ENCODE measurements around the gene EPB41L1.
A peak's percentile ranks its signal among the peaks of the same experiment; 100 is the strongest.

The EPB41L1 gene

DNA sequence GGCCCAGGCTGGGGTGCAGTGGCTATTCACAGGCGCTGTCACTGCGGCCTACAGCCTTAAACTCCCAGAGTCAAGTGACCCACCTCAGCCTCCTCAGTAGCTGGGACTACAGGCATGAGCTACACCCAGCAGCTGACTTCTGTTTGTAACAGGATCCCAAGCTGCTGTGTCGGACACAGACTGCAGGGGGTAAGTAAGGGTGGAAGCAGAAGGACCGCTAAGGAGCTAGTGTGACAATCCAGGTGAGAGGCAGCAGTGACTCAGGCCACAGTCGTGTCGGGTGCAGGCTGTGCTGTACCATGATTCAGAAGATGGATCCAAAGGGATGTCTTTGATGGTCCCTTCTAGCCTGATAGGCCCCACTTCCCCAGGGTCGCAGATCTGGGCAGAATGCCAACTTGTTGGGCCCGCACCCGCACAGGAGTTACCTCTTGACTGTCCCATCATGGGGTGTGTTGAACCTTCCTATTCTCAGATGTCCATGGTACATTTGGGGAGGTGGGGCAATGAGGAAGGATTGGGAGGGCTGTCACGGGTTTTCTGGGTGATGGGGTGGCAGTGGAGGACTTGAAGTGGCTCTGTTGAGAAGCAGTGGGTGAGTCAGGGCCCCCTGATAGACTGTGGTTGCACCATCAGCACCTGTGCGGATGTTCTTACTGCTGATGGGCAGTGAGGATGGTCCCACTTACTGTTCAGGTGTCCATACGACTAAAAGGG is 107.0 kb downstream of the EPB41L1 start:
- no peak for DNase-seq (ENCODE audit: low spot score)

DNA sequence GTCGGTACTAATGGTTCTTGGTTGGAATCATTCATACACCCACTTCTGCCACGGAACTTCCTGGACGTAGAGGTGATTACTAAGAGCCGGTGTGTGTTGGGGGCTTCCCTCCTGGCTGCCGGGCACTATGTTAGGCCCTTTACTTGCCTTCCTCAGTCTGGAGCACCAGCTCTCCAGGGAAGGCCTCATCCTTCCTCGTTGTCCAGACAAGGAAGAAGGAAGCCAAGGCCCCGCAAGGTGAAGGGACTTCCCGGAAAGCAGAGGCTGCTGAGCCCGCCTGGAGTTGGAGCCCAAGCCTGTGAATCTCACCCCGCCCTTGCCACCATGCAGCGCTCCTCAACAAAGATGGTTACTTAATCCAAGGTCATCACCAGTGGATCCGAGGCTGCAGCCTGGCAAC is 107.9 kb downstream of the EPB41L1 start:
- DNase-seq (ENCODE audit: low spot score), result no peak

DNA sequence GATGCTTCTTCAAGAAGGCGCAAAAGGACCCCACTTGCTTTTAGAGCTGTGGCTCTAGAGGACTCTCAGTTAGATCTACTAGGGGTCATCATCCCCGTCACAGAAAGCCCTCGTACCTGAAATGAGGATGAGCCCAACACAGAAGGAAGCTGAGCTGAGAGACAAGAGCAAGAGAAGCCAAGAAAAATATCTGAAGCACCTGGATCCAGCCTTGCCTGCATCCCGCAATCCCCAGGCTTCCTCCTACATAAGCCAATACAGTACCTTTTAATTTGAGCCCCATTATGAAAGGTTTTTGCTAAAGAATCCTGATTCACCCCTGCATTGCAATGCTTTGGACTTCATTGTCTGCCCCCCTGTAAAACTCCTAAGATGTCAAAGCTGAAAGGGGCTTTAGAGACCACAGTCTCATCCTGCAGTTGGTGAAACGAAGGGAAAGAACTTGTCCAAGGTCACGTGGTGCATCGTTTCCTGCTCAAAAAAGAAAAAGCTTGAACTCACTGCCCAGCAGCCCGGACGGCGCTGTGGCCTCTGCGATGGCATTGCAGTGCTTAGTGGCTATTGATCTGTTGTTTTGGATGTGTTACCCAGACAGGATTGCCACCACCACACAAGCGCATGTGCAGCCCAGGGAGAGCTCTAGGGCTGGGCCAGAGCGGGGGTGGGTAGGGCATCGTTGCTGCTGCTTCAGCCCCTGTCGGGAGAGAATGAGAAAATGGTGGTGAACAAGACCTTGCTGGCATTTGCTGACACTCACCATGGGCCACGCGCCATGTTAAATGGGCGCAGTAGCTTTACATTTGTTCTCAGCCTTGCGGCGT is 110.1 kb downstream of the EPB41L1 start:
- no peak for DNase-seq (ENCODE audit: low spot score)

DNA sequence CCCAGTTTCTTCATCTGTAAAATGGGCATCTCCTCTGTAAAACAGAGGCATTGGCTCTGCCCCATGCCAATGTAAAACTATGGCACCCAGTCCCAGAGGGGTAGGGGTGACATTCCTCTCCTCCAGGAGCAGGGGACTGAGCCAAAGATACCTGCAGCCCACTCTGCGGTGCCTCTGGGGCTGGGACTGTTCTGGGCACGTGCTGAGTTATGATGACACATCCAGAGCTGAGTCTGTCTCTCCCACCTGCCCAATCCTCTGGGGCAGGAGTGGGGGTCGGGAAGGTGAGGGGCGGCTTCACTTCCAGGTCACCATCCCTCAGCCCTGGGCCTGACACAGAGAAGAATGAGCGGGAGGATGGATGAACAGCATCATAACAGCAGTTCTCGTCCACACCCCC is 111.6 kb downstream of the EPB41L1 start:
- no peak for DNase-seq (ENCODE audit: low spot score)

DNA sequence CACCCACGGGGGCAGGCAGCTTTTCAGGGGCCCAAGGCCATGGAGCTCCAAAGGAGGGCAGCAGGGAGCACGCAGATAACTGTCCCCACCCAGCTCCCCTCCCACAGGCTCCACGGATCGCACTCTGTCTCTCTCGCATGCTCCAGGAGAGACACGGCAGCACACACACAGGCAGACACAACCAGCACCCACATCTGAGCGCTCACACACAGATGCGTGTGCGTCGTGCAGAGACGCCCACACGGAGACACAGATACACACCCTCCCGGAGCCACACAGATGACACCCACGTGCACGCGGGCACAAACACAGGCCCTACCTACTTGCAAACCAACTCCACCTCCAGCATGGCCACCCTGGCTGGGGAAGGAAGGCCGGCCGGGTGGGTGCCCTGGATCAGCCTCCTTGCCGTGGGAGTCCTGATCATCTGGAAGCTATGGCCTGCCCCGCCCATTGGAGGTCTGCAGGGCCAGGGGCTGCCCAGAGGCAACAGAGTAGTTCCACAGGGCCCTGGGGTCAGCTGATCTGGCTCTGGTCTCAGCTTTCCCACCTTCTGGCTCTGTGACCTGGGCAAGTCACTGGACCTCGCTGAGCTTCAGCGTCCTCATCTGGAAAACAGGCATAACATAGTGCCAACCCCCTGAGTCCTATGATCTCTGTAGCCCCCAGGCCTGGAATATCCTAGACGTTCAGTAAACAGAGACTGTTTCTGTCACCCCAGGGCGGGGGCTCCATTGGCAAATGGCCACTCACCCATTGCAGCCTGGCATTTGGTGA is 113.3 kb downstream of the EPB41L1 start:
- DNase-seq (ENCODE audit: low spot score), result no peak

DNA sequence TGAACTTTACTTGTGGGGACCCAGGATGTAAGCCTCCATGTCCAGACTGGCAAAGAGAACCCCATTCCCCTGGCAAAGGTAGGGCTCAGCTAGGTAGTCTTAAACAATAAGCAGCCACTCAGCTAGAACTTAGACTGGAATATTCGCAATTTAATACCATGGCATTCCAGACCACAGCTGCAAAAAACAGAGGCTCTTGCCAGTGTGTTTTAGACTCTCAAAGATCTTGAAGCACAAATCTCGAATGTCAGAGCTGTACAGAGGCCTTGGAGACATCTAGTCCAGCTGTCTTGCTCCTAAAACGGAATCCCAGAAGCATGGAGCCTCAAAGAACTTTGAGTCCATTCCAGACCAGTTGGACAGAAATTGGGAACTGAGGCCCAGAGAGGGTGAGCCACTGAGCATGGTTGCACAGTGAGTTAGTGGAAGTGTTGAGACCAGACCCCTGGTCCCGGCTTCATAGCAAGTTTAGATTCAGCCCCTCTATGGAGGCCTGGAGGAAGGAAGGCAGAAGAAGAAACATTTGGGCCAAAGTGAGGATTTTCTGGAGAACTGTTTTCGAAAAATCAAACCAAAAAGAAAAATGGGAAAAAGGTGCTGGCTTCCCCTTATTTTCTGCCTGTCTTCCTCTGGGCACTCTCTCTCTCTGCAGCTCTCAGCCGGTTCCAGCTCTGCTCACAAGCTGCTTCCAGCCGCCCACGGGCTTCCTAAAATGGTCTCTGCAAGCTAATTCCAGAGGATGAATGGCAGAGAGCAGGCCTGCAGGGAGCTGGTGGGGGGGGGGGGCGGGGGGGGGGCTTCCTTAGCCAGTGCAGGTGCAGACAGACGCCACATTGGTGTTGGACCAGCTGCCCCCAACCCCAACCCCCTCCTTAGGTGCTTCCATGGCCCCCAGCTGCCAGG is 114.2 kb downstream of the EPB41L1 start:
- no peak for DNase-seq (ENCODE audit: low spot score)

DNA sequence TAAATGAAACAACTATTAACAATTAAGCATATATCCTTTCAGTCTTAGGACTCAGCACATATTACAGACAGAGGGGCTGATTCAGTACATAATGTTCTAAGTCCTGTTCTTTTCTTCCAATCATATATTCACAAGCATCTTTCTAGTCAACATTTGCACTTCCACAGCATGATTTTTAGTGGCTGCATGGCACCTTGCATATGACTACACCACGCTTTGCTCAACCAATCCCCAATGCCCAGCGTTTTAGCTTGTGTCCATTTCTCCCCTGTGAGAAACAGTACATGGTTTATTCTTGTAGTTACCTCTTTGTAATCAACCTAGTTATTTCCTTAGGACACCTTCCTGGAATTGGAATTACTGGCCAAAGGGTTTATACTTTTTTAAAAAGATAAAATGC is 115.0 kb downstream of the EPB41L1 start:
- no peak for DNase-seq (ENCODE audit: low spot score)

DNA sequence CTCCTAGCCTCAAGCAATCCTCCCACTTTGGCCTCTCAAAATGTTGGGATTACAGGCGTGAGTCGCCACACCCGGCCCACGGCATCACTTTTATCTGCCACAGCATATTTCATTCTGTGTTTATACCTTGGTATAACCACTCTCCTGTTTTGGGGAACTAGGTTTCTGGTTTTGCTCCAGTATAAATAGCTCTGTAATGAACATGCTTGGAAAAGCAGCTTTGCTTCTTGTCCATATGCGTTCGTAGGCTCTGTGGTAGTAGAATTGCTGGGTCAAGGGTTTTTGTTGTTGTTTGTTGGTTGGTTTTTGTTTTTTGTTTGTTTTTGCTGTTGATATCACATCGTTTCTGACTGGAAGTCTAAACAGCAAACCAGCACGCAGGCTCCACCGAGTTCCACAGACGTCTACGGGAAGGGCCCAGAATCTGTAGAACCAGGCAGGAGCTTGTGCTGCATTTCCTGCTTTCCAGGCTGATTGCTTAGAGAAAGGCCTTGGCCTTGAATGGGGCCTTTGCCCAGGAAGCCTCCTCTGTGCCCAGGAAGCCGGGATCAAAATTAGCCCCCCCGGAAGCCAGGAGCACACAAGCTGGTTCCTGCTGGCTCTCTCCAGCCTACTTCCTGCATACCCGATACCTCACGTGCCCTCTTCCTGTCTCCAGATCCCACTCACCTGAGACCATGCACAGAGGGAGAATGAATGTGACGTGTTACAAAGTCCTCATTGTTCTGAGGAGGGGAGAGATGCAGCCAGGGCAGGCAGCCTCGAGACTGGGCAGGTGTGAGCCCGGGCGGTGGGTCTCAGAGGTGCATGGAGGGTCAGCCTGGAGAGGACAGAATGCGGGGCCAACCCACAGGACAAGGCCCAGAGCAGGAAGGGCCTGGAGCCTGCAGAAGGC is 116.5 kb downstream of the EPB41L1 start:
- no peak for DNase-seq (ENCODE audit: low spot score)

DNA sequence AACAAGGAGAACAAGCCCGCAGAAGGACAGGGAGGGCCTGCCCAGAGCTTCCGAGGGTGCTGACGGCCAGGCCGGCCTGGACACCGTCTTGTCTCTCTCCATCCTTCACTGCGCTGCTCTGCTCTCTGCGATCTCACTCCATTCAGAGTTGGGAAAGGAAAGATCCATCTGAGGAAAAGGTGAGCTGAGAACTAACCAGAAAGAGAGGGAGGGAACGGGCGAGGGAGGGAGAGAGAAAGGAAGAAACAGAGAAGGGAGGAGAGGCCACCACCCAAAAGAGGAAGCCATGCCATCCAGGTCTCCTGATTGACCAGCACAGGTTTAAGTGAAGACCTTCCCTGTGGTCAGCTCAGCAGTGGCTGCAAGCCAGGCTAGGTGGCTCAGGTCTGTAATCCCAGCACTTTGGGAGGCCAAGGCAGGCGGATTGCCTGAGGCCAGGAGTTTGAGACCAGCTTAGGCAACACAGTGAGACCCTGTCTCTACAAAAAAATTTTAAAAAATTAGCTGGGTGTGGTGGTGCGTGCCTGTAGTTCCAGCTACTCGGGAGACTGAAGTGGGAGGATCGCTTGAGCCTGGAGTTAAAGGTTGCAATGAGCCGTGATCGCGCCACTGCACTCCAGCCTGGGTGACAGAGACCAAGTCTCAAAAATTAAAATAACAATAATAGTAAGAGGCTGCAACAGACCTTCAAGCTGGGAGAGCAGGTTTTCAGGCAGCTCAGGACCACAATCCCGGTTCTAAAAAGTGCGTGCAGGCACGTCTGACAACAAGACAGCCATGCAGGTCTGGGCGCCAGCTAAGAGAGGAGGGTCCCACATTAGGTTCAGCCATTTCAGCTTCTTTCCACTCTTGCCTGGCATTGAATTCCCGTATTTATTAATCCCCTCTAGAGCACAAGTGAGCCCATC is 117.4 kb downstream of the EPB41L1 start:
- no peak for DNase-seq (ENCODE audit: low spot score)

DNA sequence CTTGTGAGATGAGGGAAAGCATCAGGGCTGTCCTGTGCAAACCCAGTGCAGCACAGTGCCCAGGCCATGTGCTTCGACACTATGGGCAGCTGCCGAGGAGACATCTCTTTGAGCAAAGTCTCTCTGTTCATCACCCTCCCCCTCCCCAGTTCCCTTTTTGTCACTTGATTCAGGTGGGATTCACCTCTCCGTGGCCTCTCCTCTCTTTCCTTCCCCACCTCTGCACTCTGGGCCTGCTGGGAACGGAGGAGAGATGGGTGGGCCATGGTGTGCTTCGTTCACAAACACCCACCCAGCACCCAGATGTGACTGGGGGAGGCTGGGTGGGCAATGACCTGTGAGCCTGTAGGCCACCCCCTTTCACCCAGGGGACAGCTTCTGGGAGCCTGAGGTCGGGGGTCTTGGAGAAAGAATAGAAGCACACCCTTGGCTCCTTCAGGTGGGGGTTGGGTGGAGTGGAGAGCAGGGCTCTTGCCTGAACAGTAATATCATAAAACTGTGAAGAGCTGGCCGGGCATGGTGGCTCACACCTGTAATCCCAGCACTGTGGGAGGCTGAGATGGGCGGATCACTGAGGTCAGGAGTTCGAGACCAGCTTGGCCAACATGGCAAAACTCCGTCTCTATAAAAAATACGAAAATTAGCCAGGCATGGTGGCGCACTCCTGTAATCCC is 118.1 kb downstream of the EPB41L1 start:
- DNase-seq (ENCODE audit: low spot score), result no peak

DNA sequence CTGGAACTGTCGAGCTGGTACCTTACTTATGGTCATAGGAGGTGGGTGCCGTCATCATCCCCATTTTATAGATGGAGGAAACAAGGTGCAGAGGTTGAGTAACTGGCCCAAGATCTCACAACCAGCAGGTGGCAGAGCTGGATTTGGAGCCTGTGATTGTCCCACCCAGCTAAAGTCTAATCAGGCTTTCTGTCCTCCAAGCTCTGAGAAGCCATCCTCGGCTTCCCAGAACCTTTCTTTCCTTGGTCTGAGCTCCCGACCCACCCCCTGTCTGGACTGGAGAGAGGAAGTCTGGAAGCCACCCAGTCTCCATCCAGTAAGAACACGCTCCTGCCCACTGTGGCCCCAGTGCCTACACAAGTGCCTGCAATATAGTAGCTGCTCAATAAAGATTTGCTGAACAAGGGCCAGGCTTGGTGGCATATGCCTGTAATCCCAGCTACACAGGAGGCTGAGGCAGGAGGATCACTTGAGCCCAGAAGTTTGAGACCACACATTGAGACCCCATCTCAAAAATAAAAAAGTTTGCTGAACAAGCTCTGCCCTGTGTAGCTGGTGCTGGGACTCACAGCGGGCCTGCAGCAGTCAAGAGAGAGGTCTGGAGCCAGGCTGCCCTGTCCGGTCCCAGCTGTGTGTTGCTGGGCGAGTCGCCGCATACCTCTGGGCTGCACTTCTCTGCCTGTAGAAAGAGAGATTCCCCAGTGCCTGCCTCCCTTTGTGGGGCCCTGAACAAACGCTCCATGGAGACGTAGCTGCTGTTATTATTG is 119.1 kb downstream of the EPB41L1 start:
- peak; percentile 7 for DNase-seq (ENCODE audit: low spot score)

DNA sequence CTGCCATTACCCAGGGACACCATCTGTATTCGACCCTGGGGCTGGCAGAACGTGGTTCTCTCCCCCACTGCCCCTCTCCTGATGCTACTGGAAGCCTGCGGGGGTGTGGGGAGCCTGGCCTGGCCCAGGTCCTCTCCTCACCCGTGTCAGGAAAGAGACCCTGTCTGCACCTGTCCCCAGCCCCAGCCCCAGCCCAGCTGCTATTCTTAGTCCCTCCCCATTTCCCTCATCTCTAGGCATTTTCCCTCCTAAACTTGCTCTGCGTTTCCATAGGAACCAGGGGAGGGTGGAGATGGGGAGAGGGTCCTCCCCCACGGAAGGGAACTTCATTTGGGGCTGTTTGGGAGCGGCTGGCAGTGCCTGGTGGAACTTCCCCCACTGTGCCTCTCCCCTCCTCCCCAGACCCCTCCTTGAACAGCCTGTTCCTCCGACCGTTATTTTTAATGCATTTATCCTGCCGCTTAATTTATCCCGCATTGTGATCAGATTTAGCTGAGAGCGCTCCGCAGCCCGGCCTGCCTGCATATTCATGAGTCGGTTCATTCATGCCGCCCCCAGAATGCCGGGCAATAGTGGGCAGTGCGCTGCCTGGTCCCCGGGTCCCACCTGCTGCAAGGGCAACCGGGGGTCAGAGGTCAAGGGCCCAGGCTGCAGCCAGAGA is 119.8 kb downstream of the EPB41L1 start:
- no peak for DNase-seq (ENCODE audit: low spot score)

DNA sequence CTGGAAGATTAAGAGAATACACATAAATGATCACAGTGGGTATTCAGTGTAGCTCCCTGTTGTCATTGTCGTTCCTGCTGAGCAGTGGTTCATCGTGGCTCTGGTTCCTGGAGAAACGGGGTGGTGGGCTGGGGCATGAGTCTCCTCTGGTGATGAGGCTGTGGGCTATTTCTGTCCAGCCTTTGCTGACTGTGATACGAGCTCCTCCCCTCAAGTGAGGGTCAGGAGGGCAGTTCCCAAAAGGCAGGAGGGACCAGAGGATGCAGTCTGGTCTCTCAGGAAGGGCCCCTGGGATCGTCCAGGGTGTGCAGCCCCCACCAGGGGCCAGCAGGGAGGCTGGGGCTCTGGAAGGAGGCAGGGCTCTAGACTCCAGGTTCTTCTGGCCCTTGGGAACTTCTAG is 120.5 kb downstream of the EPB41L1 start:
- no peak for DNase-seq (ENCODE audit: low spot score)

DNA sequence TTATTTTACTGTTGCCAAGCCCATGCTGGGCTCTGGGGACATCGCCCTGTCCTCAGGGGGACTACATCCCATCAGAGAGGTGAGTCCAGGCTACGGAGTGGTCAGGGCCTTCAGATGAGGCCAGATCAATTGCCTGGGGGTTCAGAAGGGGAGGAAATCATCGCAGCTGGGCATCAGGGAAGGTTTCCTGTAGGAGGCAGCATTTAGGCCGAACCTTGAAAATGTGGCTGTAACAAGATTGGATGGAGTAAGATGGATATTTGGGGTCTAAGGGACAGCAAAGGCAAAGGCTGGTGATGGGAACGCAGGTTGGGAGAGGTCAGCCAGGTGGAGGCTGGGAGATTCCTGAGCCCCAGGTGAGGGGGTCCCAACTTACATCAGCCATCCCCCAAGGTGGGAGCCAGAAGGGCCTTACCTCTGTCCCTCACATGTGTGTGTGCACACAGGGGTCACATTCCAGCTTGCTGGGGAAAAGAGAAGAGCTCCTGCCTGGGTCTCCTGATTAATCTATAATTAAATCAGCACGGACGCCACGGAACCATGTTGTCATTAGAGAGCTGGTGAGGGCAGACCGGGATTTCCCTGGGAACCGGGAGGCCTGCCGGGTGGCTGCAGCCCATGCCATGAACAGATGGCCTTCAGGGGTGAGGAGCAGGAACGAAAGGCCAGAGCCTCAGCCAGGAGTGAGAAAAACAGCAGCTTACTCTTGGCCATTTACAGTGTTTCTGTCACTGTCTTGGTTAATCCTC is 121.1 kb downstream of the EPB41L1 start:
- no peak for DNase-seq (ENCODE audit: low spot score)

DNA sequence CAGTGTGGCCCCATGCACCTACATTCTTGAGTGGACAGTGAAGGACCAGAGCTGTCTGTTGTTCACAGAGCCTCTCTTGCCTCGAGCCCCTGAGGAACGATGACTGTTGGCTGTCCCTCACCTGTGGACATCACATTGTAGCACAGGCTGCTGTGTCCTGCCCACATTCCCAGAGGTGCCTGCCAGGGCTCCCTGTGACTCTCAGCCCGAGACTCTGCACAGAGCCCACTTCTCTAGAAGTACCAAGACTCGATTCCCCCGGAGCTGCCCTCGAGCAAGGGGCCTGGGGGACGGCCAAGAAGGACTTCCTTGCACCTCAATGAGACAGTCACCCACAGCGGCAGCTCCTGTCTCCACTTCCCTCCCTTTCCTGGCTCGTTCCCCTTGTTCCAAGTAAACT is 123.0 kb downstream of the EPB41L1 start:
- no peak for DNase-seq (ENCODE audit: low spot score)

DNA sequence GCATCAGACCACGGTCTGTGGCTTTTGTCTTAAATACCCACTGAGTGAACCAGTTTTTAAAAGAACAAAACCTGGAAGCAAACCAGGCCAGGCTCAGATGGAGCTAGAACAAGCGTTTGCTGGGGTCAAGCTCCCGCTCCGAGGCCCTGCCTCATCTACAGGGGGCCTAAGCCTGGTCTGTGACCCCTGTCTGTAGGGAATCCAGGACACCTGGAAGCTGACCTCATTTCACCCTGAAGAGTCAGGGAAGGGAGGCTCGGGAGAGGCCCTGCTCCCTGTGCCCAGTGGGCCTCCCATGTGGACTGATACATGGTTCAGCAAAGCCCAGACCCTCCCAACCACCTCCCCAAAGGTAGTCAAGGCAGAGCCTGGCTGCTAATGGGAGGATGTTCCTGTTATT is 124.8 kb downstream of the EPB41L1 start:
- no peak for DNase-seq (ENCODE audit: low spot score)

DNA sequence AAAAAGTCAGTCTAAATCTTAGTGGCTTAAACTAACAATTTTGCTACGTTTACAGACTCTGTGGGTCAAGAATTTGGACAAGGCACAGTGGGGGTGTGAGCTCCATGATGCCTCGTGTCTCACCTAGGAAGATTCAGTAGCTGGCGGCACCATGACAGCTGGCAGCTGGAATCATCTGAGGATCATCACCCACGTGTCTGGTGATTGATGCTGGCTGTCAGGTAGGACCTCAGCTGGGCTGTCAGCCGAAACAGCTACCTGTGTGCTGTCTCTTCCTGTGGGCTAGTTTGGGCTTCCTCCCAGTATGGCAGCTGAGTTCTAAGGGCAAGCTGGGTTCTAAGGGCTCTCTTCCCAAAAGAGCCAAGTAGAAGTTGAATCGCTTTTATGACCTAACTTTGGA is 125.2 kb downstream of the EPB41L1 start:
- DNase-seq (ENCODE audit: low spot score), result no peak

All from LoVo (cell line).